Measurements from ENCODE around the gene ZNF516.

ZNF516 gene

DNA sequence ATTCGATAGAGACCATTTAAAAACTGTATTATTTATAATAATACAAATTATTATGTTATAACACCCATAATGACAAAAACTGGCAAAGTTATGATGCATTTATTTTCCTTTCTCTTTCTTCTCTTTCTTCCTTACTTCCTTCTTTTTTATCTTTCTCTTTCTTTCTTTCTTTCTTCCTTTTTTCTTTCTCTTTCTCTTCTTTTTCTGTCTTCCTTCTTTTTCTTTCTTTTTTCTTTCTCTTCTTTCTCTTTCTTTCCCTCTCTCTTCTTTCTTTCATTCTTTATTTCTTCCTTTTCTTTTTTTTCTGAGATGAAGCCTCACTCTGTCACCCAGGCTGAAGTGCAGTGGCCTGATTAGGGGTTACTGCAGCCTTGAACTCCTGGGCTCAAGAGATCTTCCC lies 27.5 kb upstream of the ZNF516 start:
- in situ Hi-C loops (cut with MboI; ENCODE audit: low sequenced_read_pairs, unreplicated experiment), result no loop called here
- no peak for DNase-seq (ENCODE audit: low spot score)
- TF ChIP-seq, protein P1, sequence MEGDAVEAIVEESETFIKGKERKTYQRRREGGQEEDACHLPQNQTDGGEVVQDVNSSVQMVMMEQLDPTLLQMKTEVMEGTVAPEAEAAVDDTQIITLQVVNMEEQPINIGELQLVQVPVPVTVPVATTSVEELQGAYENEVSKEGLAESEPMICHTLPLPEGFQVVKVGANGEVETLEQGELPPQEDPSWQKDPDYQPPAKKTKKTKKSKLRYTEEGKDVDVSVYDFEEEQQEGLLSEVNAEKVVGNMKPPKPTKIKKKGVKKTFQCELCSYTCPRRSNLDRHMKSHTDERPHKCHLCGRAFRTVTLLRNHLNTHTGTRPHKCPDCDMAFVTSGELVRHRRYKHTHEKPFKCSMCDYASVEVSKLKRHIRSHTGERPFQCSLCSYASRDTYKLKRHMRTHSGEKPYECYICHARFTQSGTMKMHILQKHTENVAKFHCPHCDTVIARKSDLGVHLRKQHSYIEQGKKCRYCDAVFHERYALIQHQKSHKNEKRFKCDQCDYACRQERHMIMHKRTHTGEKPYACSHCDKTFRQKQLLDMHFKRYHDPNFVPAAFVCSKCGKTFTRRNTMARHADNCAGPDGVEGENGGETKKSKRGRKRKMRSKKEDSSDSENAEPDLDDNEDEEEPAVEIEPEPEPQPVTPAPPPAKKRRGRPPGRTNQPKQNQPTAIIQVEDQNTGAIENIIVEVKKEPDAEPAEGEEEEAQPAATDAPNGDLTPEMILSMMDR (IDR thresholded peaks at IDR 0.05; ENCODE audit: borderline replicate concordance, control extremely low read depth, extremely low read depth, insufficient read depth, missing control alignments), result no peak

GRCh38 chr18:76522122-76522503 lies 27.1 kb upstream of the ZNF516 start:
- no peak for DNase-seq (ENCODE audit: low spot score)
- TF ChIP-seq, protein P1 (IDR thresholded peaks at IDR 0.05; ENCODE audit: borderline replicate concordance, control extremely low read depth, extremely low read depth, insufficient read depth, missing control alignments), result no peak
- in situ Hi-C loops (cut with MboI; ENCODE audit: low sequenced_read_pairs, unreplicated experiment), result no loop called here

DNA sequence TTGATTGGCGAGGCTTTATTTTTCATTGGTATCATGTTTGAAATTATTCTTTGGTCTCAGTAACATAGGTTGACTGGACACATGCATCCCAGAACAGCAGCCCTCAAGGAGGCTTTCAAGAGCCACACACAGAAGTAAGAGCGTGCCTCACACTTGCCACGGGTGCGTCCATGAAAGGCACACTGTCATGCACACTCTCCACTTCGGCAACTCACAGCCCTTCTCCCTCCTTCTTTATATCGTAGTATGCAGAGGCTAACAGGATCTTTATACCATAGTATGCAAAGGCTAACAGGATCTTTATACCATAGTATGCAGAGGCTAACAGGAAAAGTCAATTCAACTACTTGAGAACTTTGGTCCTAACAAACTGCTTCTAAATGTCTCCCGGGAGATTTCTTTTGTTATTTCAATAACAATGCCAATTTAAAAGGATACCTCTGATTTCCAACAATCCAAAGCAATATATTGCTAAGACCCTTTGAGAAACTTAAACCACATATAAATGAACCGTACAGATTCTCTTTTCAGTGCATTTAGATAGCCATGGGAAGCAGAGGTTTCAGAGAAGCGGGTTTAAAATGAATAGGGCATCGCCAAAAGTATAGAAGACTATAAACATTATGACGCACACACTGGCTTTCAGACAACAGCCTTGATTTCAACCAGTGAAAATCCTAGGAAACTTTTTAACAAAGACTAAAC lies 26.5 kb upstream of the ZNF516 start:
- no peak for DNase-seq (ENCODE audit: low spot score)
- in situ Hi-C loops (cut with MboI; ENCODE audit: low sequenced_read_pairs, unreplicated experiment), result no loop called here
- TF ChIP-seq, protein P1 (IDR thresholded peaks at IDR 0.05; ENCODE audit: borderline replicate concordance, control extremely low read depth, extremely low read depth, insufficient read depth, missing control alignments), result no peak

DNA sequence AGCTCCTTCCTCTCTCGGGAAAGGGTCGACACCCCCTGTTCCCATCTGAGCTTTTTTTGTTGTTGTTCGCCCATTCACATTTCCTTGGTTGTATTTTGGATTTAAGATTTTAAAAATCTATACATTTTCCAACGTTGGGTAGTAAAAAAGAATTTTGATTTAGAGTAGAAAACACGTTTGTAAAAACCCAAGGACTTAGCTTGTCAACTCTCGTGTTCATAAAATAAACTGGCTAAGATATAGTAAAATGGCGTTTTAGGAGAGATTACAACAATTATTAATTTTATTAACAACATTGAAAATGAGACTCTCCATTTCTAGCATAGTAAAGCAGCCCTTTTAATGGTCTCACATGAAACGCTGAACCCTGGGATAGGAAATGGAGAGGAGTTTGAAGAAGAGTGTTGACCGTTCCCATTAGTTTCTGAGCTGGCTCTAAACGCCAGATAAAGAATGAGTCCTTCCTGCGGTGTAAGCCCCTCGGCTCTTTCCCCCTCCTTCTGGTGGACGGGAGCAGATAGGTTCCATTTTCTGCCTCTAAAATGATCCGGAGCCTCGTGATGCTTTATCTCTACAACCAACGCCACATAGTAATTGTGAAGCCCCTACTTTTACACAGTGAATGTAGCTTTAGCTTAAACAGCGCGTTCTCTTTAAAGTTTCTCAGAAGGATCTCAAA lies 24.0 kb upstream of the ZNF516 start:
- no peak for DNase-seq (ENCODE audit: low spot score)
- in situ Hi-C loops (cut with MboI; ENCODE audit: low sequenced_read_pairs, unreplicated experiment), result no loop called here
- TF ChIP-seq, protein P1 (IDR thresholded peaks at IDR 0.05; ENCODE audit: borderline replicate concordance, control extremely low read depth, extremely low read depth, insufficient read depth, missing control alignments), result no peak

GRCh38 chr18:76518123-76518859 lies 23.2 kb upstream of the ZNF516 start:
- in situ Hi-C loops (cut with MboI; ENCODE audit: low sequenced_read_pairs, unreplicated experiment), result no loop called here
- no peak for DNase-seq (ENCODE audit: low spot score)
- TF ChIP-seq, protein P1 (IDR thresholded peaks at IDR 0.05; ENCODE audit: borderline replicate concordance, control extremely low read depth, extremely low read depth, insufficient read depth, missing control alignments), result no peak

GRCh38 chr18:76515576-76515975 lies 20.5 kb upstream of the ZNF516 start:
- in situ Hi-C loops (cut with MboI; ENCODE audit: low sequenced_read_pairs, unreplicated experiment), result no loop called here
- DNase-seq (ENCODE audit: low spot score), result no peak
- TF ChIP-seq, protein P1 (IDR thresholded peaks at IDR 0.05; ENCODE audit: borderline replicate concordance, control extremely low read depth, extremely low read depth, insufficient read depth, missing control alignments), result no peak
